ENCODE measurements around the gene SH3BGRL. TPM values are rescaled to one million over a fixed set of nuclear protein-coding genes. Genes with fewer than 3 reads are reported as not detected.

SH3BGRL gene
- total and polyA plus RNA-seq, 9 of the 15 experiments (the other 6 are each of a cell fraction or from before 2014, with no cell fraction given) = 21.3 to 74.3 (median 45.4) TPM

DNA sequence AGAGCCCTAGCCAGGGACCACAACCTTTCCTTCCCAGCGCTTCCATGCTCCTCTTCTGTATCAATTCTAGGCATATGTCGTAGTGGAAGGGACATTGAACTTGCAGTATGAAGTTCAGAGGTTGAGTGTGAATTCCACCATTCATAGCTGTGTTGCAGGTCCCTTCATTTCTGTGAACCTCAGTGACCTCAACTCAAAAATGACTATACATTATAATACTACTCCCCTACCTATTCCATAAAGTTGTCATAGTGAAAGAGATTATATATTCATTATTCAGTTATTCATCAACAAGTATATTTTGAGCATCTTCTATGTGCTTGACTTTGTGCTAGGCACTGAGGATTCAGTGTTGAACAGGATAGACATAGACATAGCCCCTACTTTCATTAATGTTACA is 28.0 kb downstream of the SH3BGRL start:
- H3K79me2 ChIP-seq (ENCODE audit: control insufficient read depth, insufficient read depth, low read length) = no peaks in the 10 kb centered on the region
- CTCF ChIA-PET (ENCODE audit: low intra/inter-chr PET ratio) = no interaction called here
- in situ Hi-C loops (cut with MboI) = no loop called here
- no peak overlapping the region for H3K4me3 ChIP-seq
- no peak for FAIRE-seq
- POLR2A ChIA-PET = interaction anchor here (0.9 kb wide), 1 partner anchor 28 kb away, joined by 3 read pairs; the partner anchor contains the start of genes HMGN5 and SH3BGRL
- H3K27me3 ChIP-seq (ENCODE audit: control insufficient read depth in 2 of 2, insufficient read depth in 2 of 2, low read length in 2 of 2) = no peaks in the 10 kb centered on the region
- 29% methylated on average over 2 of the region's 2 CpGs for WGBS (ENCODE audit: insufficient coverage, low coverage, missing lambda C conversion rate)
- H4K20me1 ChIP-seq (replicated peaks; ENCODE audit: control insufficient read depth, insufficient read depth, low read length) = no peaks in the 10 kb centered on the region
- DNase-seq (ENCODE audit: extremely low read depth in 1 of 4, low spot score in 3 of 4) = no peak
- TF ChIP-seq MXI1 (IDR thresholded peaks at IDR 0.05; ENCODE audit: low read depth, low read length) (no peak), HDAC6 (IDR thresholded peaks at IDR 0.05; ENCODE audit: low read depth, low read length) (no peak), ILF3 (IDR thresholded peaks at IDR 0.05; ENCODE audit: borderline replicate concordance) (no peak), ERF (CRISPR knock-in tag; IDR thresholded peaks at IDR 0.05) (no peak)
- TF ChIP-seq, protein P1, sequence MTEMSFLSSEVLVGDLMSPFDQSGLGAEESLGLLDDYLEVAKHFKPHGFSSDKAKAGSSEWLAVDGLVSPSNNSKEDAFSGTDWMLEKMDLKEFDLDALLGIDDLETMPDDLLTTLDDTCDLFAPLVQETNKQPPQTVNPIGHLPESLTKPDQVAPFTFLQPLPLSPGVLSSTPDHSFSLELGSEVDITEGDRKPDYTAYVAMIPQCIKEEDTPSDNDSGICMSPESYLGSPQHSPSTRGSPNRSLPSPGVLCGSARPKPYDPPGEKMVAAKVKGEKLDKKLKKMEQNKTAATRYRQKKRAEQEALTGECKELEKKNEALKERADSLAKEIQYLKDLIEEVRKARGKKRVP (CRISPR knock-in tag; IDR thresholded peaks at IDR 0.05) = no peak
- TF ChIP-seq, protein P2, sequence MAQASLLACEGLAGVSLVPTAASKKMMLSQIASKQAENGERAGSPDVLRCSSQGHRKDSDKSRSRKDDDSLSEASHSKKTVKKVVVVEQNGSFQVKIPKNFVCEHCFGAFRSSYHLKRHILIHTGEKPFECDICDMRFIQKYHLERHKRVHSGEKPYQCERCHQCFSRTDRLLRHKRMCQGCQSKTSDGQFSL (CRISPR knock-in tag; IDR thresholded peaks at IDR 0.05) = no peak
- TF ChIP-seq, protein P2 (tag; IDR thresholded peaks at IDR 0.05) = no peak
- H3K36me3 ChIP-seq (ENCODE audit: control insufficient read depth, insufficient read depth, low read length) = no peaks in the 10 kb centered on the region
- no peak overlapping the region for H2AFZ ChIP-seq (ENCODE audit: low read depth, low read length)
- H3K27ac ChIP-seq (ENCODE audit: extremely low read depth, low read depth, low read length) = no peak overlapping the region
- H3K4me1 ChIP-seq (replicated peaks in 1 of 2; ENCODE audit: control insufficient read depth in 2 of 2, insufficient read depth in 2 of 2, low read length in 2 of 2) = no peaks in the 10 kb centered on the region; a peak in 3 of 5 replicates
- intact Hi-C loops (cut with micrococcal nuclease) = no loop called here
- BruUV-seq (replicated peaks) = no TSS peak
- H3K9ac ChIP-seq (ENCODE audit: insufficient read depth in 1 of 2, low read depth in 2 of 2, low read length in 2 of 2) = no peak overlapping the region
- no peaks in the 10 kb centered on the region for H3K9me3 ChIP-seq (replicated peaks; ENCODE audit: control insufficient read depth, insufficient read depth, low read depth, low read length)
- H3K9me1 ChIP-seq (ENCODE audit: control insufficient read depth, insufficient read depth, low read length) = no peaks in the 10 kb centered on the region
- ATAC-seq = no peak
- H3K4me2 ChIP-seq (ENCODE audit: insufficient read depth, low read length) = no peak overlapping the region
